GM12801 (cell line): ENCODE data around the gene CIAPIN1.

Experiments
- CTCF ChIP-seq: IDR thresholded peaks from one replicate; pipeline ENCODE4 v1.5.1; 2011; ENCODE audit warnings: control low read depth; ENCODE audit not compliant: insufficient read length; ENCODE audit errors: extremely low read depth

The CIAPIN1 gene

GRCh38 chr16:57426356-57426755 lies 20.8 kb downstream of the CIAPIN1 start:
- no peak for TF ChIP-seq CTCF

GRCh38 chr16:57424583-57424982 lies 22.6 kb downstream of the CIAPIN1 start:
- TF ChIP-seq CTCF: no peak

- no peak for TF ChIP-seq CTCF
These were observed 24.0 kb downstream of the CIAPIN1 start for GRCh38 chr16:57423152-57423551.

GRCh38 chr16:57422026-57422944 lies 24.9 kb downstream of the CIAPIN1 start:
- TF ChIP-seq CTCF: no peak

- TF ChIP-seq CTCF: no peak
These were observed 27.7 kb downstream of the CIAPIN1 start for GRCh38 chr16:57419506-57419905.

GRCh38 chr16:57416084-57416483 lies 31.1 kb downstream of the CIAPIN1 start:
- no peak for TF ChIP-seq CTCF

GRCh38 chr16:57413733-57414132 lies 33.5 kb downstream of the CIAPIN1 start:
- TF ChIP-seq CTCF: no peak
